Measurements from ENCODE around the gene SLC25A39. TPM values are rescaled to one million over a fixed set of nuclear protein-coding genes. Genes with fewer than 3 reads are reported as not detected.

Gene SLC25A39
- total and polyA plus RNA-seq, 5 donors: 56.7 to 73.0 (median 68.2) TPM

- Histone ChIP-seq H3K9me3 (ENCODE audit: control insufficient read depth, low read length) (no peaks in the 10 kb centered on the region), H3K4me3 (ENCODE audit: low read length) (no peak overlapping the region), H3K27ac (ENCODE audit: low read length) (no peak overlapping the region), H3K27me3 (ENCODE audit: control insufficient read depth, insufficient read depth) (no peaks in the 10 kb centered on the region), H3K4me1 (ENCODE audit: control insufficient read depth, insufficient read depth, low read length) (no peaks in the 10 kb centered on the region)
- WGBS: 43% methylated on average over 13 of the region's 13 CpGs
- intact Hi-C loops (cut with DNase I): no loop called here
- DNase-seq: no peak
- peak; percentile 35 to 40 for ATAC-seq
Measured at GRCh38 chr17:44272321-44272951, 52.2 kb downstream of the SLC25A39 start.

Other genes with a start within 250 kb of the SLC25A39 start
- gene HDAC5, start 201.2 kb downstream of the SLC25A39 start, total RNA-seq: 10 to 100 TPM; 47.9 to 89.2 (median 74.4) TPM
- 72.4 TPM for gene HDAC5, start 201.2 kb downstream of the SLC25A39 start, polyA plus RNA-seq
- gene HROB, start 182.9 kb downstream of the SLC25A39 start, total RNA-seq: 1 to 10 TPM in 1 of 4 donors, under 1 TPM in 3; 0.47 to 1.4 (median 0.76) TPM
- 0.38 TPM for gene HROB, start 182.9 kb downstream of the SLC25A39 start, polyA plus RNA-seq
- 10 to 100 TPM in 2 of 4 donors, 1 to 10 TPM in 2; 5.3 to 11.3 (median 9.7) TPM for gene ASB16, start 154.1 kb downstream of the SLC25A39 start, total RNA-seq
- 5.4 TPM for gene ASB16, start 154.1 kb downstream of the SLC25A39 start, polyA plus RNA-seq
- 10 to 100 TPM; 23.5 to 27.6 (median 26.6) TPM for gene TMUB2, start 137.9 kb downstream of the SLC25A39 start, total RNA-seq
- 26.3 TPM for gene TMUB2, start 137.9 kb downstream of the SLC25A39 start, polyA plus RNA-seq
- gene ATXN7L3, start 124.9 kb downstream of the SLC25A39 start, total RNA-seq: 10 to 100 TPM; 37.5 to 52.7 (median 41.2) TPM
- gene ATXN7L3, start 124.9 kb downstream of the SLC25A39 start, polyA plus RNA-seq: 31.0 TPM
- gene UBTF, start 105.1 kb downstream of the SLC25A39 start, total RNA-seq: 10 to 100 TPM; 36.7 to 63.4 (median 58.6) TPM
- gene UBTF, start 105.1 kb downstream of the SLC25A39 start, polyA plus RNA-seq: 43.5 TPM
- gene SLC4A1, start 56.7 kb downstream of the SLC25A39 start, total RNA-seq: under 1 TPM in 3 of 4 donors, not detected in 1; 0.31 to 0.72 (median 0.46) TPM
- 0.16 TPM for gene SLC4A1, start 56.7 kb downstream of the SLC25A39 start, polyA plus RNA-seq
- gene RUNDC3A, start 16.2 kb downstream of the SLC25A39 start, total RNA-seq: 1 to 10 TPM; 1.8 to 4.5 (median 2.3) TPM
- 1.6 TPM for gene RUNDC3A, start 16.2 kb downstream of the SLC25A39 start, polyA plus RNA-seq
- gene GRN, start 20.5 kb upstream of the SLC25A39 start, total RNA-seq: 100 to 1,000 TPM; 158 to 215 (median 194) TPM
- 100 TPM for gene GRN, start 20.5 kb upstream of the SLC25A39 start, polyA plus RNA-seq
- 1 to 10 TPM; 2.4 to 4.0 (median 3.1) TPM for gene FAM171A2, start 39.0 kb upstream of the SLC25A39 start, total RNA-seq
- 1.9 TPM for gene FAM171A2, start 39.0 kb upstream of the SLC25A39 start, polyA plus RNA-seq
- 10 to 100 TPM in 1 of 4 donors, 1 to 10 TPM in 3; 3.9 to 14.3 (median 8.6) TPM for gene ITGA2B, start 64.8 kb upstream of the SLC25A39 start, total RNA-seq
- 3.4 TPM for gene ITGA2B, start 64.8 kb upstream of the SLC25A39 start, polyA plus RNA-seq
- gene GPATCH8, start 178.6 kb upstream of the SLC25A39 start, total RNA-seq: 10 to 100 TPM; 32.4 to 35.9 (median 33.9) TPM
- gene GPATCH8, start 178.6 kb upstream of the SLC25A39 start, polyA plus RNA-seq: 21.3 TPM
- 10 to 100 TPM in 1 of 4 donors, 1 to 10 TPM in 3; 4.7 to 12.3 (median 7.9) TPM for gene FZD2, start 232.7 kb upstream of the SLC25A39 start, total RNA-seq
- 2.4 TPM for gene FZD2, start 232.7 kb upstream of the SLC25A39 start, polyA plus RNA-seq